Left lobe of liver (tissue), 2 donors: ENCODE results near the gene DUSP11. TPM values are rescaled to one million over a fixed set of nuclear protein-coding genes. Genes with fewer than 3 reads are reported as not detected.
"Not testable (repeated sequence)": the region's sequence is repeated elsewhere in the genome, so short reads cannot be mapped to it uniquely, and the experiment has no call there.

Source experiments
- ATAC-seq: fragments of 200-7000 bp; cut with Tn5 transposase; one replicate; pipeline ENCODE4 v1.9.1; 2020; ENCODE audit warnings: mild to moderate bottlenecking, moderate library complexity
- DNase-seq: peaks from one replicate; pipeline ENCODE4 v3.0.0-alpha.2; 2020; ENCODE audit warnings: low spot score
- total RNA-seq: library from RNA; stranded (reverse); gene quantifications from one replicate; pipeline ENCODE4 v1.2.1, GENCODE V29; 2021
- donor health status: DM: no; HTN: no; CAD: no; lungs with moderate emphysema.
- donor health status: DM: no; HTN: yes; CAD: no.

Gene DUSP11
- total RNA-seq, 1 donor from 2014 or later, result 6.5 TPM

- ATAC-seq (no peak), DNase-seq (peak; percentile 19)
These were observed 60.9 kb downstream of the DUSP11 start for GRCh38 chr2:73718851-73719621.

- peak; percentile 27 for DNase-seq
- no peak for ATAC-seq
These were observed 61.5 kb downstream of the DUSP11 start for GRCh38 chr2:73718421-73718820.

GRCh38 chr2:73717695-73718094 is 62.2 kb downstream of the DUSP11 start:
- ATAC-seq, result not testable (repeated sequence)
- DNase-seq, result peak; percentile 34

- DNase-seq, result peak; percentile 21
- ATAC-seq, result no peak
These were observed 62.7 kb downstream of the DUSP11 start for GRCh38 chr2:73717251-73717606.

GRCh38 chr2:73716543-73717250 is 63.2 kb downstream of the DUSP11 start:
- DNase-seq (peak; percentile 43), ATAC-seq (peak; percentile 53)

- DNase-seq, result no peak
- ATAC-seq, result no peak
These were observed 65.8 kb downstream of the DUSP11 start for GRCh38 chr2:73714091-73714490.

Other genes with a start within 250 kb of the DUSP11 start
- gene NAT8, start 137.7 kb downstream of the DUSP11 start, total RNA-seq, result 26.3 TPM
- 8.6 TPM for gene TPRKB, start 42.8 kb downstream of the DUSP11 start, total RNA-seq
- gene C2orf78, start 4.1 kb upstream of the DUSP11 start, total RNA-seq, result not detected
- gene STAMBP, start 48.9 kb upstream of the DUSP11 start, total RNA-seq, result 13.3 TPM
- gene ACTG2, start 112.9 kb upstream of the DUSP11 start, total RNA-seq, result 2.8 TPM
- 14.7 TPM for gene DGUOK, start 146.8 kb upstream of the DUSP11 start, total RNA-seq
- 7.3 TPM for gene TET3, start 204.8 kb upstream of the DUSP11 start, total RNA-seq